HEK293T (cell line): ENCODE data around the gene GREB1L.

Source experiments
- FOXA1 ChIP-seq: fragments of 450-650 bp; IDR thresholded peaks from 2 replicates; pipeline ENCODE4 v1.6.1; 2016; ENCODE audit warnings: mild to moderate bottlenecking
- FOXK2 ChIP-seq: fragments of 450-650 bp; IDR thresholded peaks from 2 replicates; pipeline ENCODE4 v1.6.1; 2016; ENCODE audit warnings: mild to moderate bottlenecking
- FOXM1 ChIP-seq: fragments of 450-650 bp; IDR thresholded peaks from 2 replicates; pipeline ENCODE4 v1.6.1; 2017; ENCODE audit warnings: mild to moderate bottlenecking, borderline replicate concordance
- NFRKB ChIP-seq: fragments of 450-650 bp; IDR thresholded peaks from 2 replicates; pipeline ENCODE4 v1.6.1; 2016; ENCODE audit warnings: mild to moderate bottlenecking, moderate library complexity
- PKNOX1 ChIP-seq: fragments of 450-650 bp; IDR thresholded peaks from 2 replicates; pipeline ENCODE4 v1.6.1; 2016
- SP1 ChIP-seq: fragments of 450-650 bp; IDR thresholded peaks from 2 replicates; pipeline ENCODE4 v1.6.1; 2017

GRCh38 chr18:21507913-21508701 lies 266.1 kb downstream of the GREB1L start:
- TF ChIP-seq FOXM1 (no peak), FOXA1 (no peak), SP1 (no peak), NFRKB (no peak), PKNOX1 (no peak), FOXK2 (no peak)
